Retinal pigment epithelial cell (primary cell): ENCODE results near the gene FZR1.

ENCODE experiments used
- DNase-seq: peaks from one replicate; pipeline ENCODE4 v3.0.0-alpha.2; 2010; ENCODE audit warnings: low read depth
- H3K4me3 ChIP-seq: 2 replicates; pipeline ENCODE4 v1.5.1; 2011; ENCODE audit warnings: mild to moderate bottlenecking, low read length, control low read depth, moderate library complexity
- TF ChIP-seq, protein P1 (sequence below): conservative IDR thresholded peaks from 2 replicates; pipeline ENCODE4 v1.5.1; 2011; ENCODE audit warnings: low read depth, low read length, control low read depth, inconsistent platforms

The FZR1 gene

DNA sequence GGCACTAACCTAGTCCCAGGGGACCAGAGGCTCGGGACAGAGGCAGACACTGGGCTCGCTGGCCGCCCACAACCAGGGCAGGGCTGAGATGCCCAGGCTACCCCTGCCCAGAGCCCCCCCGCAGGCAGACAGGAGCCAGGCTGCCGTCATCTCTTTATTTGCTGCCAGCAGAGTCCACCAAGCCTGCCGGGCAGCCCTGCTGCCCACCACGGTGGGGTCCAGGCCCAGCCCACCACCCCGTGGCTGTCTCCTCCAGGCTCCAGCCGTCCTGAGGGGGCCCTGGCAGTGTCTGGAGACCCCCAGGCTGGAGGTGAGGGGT is 37.9 kb downstream of the FZR1 start:
- DNase-seq, result no peak
- TF ChIP-seq, protein P1, sequence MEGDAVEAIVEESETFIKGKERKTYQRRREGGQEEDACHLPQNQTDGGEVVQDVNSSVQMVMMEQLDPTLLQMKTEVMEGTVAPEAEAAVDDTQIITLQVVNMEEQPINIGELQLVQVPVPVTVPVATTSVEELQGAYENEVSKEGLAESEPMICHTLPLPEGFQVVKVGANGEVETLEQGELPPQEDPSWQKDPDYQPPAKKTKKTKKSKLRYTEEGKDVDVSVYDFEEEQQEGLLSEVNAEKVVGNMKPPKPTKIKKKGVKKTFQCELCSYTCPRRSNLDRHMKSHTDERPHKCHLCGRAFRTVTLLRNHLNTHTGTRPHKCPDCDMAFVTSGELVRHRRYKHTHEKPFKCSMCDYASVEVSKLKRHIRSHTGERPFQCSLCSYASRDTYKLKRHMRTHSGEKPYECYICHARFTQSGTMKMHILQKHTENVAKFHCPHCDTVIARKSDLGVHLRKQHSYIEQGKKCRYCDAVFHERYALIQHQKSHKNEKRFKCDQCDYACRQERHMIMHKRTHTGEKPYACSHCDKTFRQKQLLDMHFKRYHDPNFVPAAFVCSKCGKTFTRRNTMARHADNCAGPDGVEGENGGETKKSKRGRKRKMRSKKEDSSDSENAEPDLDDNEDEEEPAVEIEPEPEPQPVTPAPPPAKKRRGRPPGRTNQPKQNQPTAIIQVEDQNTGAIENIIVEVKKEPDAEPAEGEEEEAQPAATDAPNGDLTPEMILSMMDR, result no peak
- no peak overlapping the region for H3K4me3 ChIP-seq

DNA sequence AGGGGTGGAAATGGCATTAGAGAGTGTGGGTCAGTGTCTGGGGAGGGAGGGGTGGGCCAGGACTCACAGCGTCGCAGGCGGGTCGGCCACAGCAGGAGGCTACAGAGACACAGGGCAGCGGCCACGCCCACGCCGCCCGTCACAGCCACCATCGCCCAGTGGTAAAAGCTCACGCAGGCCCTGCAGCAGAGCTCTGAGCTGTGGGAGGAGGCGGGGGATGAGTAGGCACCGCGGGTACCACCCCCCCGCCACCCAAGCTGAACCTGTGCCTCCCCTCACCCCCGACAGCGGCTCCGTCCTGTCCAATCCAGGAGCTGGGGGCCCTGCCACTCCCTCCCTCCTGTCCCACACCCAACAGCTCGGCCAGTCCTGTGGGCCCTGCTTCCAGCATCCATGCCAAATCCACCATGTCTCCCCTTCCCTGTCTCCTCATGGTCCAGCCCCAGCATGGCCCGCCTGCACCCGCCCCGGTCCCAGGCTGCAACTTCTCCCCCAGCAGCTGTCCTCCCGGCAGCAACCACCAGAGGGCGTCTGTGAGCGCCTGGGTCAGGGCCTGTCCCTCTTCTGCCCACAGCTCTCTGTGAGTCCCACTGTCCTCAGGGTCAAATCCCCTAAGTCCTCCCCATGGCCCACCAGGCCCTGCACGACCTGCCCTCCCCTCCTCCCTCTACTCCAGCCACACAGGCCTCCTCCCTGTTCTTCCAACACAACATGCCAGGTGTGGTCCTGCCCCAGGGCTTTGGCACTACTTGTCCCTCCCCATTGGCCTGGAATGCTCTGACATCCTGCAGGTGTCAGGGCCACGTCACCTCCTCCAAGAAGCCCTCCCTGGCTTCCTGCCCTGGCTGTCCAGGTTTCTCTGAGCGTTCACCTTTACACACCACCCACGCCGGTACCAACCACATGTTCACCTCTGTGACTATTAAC is 38.9 kb downstream of the FZR1 start:
- DNase-seq, result no peak

DNA sequence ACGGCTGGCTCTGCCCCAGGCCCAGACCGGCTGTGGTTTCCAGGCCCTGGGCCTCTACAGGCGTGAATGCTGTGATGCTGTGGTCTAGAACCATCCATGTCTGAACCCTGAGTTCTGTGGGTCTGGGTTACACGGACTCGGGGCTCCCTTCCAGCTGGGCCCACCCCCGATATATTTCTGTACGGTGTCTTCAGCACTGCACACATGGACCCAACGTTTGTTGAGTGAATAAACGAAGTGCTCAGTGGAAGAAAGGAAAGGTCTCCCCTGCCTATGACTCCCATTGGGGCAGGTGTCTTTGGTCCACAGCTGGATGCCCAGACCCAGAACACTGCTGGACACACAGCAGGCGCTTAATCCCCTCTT is 39.5 kb downstream of the FZR1 start:
- TF ChIP-seq, protein P1, result no peak
- no peak for DNase-seq
- no peak overlapping the region for H3K4me3 ChIP-seq

More for the DNA sequence above, 38.9 kb downstream of the FZR1 start:
- H3K4me3 ChIP-seq, result no peak overlapping the region
- TF ChIP-seq, protein P1, result peak; percentile 97

DNA sequence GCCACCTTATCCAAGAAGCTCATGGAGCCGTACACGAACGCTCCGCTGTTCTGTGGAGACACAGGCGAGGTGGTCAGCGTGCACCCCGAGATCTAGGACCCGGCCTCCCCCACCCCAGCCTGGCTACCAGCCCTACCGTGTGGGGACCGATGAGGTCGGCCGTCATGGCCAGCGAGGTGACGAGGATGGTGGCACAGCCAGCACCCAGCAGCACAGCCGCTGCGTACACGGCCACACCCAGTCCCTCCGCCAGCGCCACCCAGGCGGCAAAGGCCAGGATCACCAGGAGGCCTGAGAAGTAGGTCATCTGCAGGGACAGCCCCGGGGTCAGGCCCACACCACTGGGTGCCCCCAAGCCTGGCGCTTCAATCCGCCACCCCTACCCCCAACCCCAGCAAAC is 40.0 kb downstream of the FZR1 start:
- TF ChIP-seq, protein P1, result no peak
- H3K4me3 ChIP-seq, result no peak overlapping the region

DNA sequence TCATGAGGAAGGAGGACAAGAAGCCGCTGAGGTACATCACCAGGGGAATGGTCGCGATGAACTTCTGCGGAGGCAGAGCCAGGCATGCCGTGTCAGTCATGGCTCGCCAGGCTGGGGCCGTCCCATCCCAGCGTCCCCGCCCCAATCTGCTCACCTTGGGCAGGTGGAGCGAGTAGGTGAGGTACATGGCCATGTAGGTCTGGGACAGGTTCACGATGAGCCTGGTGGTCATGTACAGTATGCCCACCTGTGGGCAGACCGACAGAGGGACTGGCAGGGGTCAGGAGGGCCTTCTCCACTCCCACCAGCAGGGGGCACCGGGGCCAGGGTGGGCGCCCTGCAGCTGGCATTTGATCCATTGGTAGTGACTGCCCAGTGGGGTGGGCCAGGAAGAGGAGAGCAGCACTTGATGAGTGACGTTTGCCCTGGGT is 41.2 kb downstream of the FZR1 start:
- no peak overlapping the region for H3K4me3 ChIP-seq
- TF ChIP-seq, protein P1, result peak; percentile 60
- no peak for DNase-seq

More for the DNA sequence above, 40.0 kb downstream of the FZR1 start:
- no peak for DNase-seq

DNA sequence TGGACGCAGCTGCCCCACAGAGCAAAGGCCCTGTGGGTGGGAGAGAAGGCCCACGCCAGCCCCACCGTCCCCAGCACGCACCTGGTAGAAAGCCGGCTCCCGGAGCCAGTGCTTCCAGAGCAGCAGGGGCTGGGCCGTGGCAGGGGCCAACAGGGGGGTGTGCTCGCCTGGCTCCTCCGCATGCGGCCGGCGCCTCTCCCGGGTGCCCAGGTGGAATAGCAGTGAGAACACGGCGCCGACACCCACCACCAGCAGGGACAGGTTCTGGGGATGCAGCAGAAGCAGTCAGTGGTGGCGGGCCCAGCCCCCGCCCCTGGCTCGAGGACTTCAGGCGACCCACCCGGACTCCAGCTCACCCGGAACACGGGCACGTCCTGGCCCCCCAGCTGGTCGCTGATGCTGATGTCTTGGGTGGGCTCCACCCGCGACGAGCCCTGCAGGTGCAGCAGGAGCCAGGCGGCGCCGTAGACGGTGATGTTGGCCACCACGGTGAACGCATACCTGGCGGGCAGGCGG is 41.7 kb downstream of the FZR1 start:
- no peak overlapping the region for H3K4me3 ChIP-seq
- TF ChIP-seq, protein P1, result no peak
- no peak for DNase-seq

DNA sequence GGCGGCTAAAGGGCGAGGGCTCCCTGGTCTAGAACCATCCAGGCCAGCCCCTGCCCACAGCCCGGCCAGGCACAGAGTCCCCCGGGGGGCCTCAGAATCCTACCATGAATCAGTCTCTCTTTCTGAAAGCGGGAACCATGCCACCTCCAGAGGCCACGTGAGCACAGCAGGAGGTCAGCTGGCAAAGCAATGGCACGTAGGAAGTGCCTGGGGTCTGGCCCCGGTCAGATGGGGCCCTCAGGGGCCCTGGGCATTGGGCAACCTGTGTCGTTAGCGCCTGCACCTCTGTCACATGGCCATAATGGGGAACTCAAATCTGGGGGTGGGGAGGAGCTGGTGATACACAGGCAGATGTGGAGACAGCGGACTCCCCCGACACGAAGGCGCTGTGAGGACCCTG is 42.5 kb downstream of the FZR1 start:
- TF ChIP-seq, protein P1, result no peak
- DNase-seq, result no peak
- no peak overlapping the region for H3K4me3 ChIP-seq
